Activated CD4-positive, alpha-beta T cell treated with anti-CD3 and anti-CD28 coated beads, Interleukin-2, amount 50 U/mL, for 4 hours (primary cell): ENCODE measurements around the gene PDLIM5.
"Not testable (repeated sequence)": the region's sequence is repeated elsewhere in the genome, so short reads cannot be mapped to it uniquely, and the experiment has no call there.

Experiments used
- DNase-seq, 2 experiments: peaks; one replicate each; pipeline ENCODE4 v3.0.0-alpha.2; 2020

The PDLIM5 gene

DNA sequence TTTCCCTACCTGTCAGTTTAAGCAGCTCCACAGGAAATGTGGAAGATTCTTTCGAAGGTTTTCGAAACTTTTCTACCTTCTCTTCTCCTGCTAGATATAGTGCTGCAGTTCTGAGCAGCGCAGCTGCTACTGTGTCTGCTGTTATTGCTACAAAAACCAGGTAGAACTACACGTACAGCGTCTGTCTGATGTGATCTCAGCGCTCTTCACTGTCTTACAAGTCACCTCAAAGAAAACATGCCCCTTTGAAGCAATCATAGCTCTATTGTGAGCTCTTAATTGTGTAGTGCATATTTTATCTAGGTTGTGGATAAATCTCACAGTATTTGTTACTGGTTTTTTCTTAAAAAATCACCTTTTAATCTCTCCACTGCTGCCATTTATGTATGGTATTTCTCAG is 158.4 kb downstream of the PDLIM5 start:
- DNase-seq: no peak

DNA sequence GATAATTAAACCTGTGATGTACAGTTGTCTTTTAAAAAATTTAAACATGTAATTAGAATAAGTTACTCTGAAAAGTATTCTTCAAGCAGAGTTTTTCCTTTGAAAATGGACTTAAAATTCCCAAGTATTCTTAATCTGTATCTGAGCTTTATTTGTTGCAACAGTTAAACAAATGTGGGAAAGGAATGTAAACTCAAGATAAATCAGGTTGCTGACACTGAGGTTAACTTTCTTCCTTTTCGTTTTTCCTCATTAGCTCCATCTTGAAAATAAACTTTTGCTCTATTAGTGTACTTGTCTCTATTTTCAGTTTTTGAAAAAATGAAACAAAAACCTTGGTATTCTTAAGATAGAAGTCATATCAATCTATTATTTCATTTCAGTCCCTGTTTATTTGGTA is 161.5 kb downstream of the PDLIM5 start:
- DNase-seq: no peak

DNA sequence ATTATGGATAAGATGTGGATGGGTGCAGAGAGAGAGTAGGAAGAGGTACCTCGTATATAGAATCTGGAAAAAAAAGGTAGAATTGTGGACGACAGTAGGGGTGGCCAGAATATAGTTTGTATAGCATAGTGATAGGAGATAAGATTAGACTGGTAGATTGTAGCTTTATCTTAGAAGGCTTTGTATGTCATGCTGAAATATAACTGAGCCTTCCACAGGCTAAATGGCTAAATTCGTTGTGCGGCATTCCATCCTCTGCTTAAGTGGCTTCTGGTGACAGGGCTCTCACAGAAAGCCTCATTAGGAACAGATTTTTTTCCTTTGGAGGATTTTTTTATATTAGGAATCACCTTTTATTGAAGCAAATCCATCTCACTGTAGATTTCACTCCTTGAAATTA is 163.7 kb downstream of the PDLIM5 start:
- no peak for DNase-seq

DNA sequence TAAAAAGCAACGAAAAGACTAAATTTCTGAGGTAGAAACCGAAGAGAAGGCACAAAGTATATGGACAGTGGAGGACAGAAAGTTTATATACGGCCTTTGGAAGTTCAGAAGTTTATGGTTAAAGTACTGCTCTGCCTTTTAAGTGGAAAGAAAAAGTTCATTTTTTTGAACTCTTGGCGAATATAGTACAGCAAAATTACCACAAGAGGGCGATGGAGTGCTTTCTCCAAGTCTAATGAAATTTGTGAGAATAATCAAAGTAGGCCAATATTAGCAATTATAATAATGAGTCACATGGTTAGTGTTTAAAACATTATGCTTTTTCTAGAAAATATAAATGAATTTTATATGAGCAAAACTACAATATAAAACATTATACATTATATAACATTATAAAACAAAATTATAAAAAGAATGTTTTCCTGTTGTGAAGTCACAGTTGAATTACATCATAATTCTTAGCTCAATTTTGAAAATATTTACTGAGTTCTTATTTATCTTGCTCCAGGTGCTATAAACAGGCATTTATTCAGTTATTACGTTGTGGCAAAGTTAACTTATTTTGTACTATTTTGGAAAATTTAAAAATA is 169.8 kb downstream of the PDLIM5 start:
- DNase-seq: no peak

DNA sequence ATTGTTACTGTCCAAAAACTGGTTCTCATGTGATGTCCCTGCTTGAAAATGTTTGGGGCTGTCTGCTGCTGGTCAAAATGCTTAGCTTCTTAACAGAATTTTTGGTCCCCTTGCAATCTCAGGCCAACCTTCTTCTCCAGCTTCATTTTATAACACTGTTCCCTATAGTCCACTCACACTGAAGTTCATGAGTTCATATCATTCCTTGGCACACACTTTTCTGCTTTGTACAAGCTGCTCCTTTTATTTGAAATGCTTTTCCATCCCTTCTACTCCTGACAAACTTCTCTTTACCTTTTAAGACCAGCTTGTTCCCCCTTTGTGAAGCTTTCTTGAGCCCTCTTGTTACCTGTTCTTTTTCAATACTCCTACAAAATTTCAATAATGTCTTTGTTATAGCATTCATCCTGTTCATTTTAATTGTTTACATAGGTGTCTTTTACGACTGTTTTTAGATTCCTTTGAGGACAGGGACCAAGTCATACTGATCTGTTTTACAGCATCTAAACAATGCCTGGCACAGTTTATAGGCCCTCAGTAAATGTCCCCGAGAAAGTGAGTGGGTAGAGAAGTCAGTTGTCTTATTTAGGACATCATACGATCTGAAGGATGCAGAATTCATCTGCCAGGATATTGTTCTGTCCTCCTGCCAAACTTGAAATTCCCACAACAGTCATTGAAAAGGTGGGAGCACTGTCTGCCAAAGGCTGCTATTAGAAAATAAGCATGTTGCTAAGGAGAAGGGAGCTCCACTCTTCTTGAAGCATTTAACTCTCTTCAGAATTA is 171.6 kb downstream of the PDLIM5 start:
- DNase-seq: no peak

DNA sequence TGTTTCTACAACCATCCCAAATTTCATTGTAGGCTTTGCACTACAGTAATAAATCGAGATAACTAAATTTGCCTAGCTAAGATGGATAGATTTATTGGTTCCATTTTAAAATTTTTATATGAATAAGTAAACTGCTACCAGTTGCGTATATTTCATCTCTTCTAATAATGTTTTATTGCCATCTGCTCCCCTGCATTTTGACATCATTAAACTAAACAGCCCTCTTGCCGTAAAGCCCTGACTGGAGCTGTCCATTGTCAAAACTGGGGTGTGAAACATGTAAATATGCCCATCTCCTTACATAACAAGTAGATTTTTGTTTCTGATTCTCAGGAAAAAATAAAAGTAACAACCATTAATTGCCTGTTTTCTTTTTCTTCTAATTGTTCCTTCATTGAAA is 175.2 kb downstream of the PDLIM5 start:
- DNase-seq: no peak

DNA sequence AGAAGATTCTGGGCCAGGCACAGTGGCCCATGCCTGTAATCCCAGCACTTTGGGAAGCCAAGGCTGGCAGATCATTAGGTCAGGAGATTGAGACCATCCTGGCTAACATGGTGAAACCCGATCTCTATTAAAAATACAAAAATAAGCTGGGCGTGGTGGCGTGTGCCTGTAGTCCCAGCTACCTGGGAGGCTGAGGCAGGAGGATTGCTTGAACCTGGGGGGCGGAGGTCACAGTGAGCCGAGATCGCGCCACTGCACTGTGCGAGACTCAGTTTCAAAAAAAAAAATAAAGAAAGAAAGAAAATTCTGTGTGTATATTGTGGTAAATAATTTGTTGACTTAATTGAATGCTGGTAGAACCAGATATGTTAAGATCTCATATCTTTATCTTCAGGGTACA is 177.3 kb downstream of the PDLIM5 start:
- DNase-seq: not testable (repeated sequence)

DNA sequence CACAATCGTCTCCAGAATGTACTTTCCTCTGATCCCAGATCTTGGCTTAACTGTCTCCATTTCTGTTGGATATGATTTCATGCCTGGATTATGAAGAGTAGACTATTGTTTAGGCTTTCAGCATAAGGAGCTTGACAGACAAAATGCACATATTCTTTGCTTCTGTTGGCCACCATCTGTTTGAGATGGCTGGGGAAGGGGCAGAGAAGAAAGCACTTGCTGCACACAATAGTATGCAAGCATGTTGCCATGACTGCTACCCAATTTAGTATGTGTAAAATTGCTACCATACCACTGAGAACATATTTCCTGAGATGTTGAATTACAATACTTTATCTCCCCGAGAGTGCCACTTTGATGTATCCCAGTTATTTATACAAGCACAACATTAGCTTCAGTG is 178.1 kb downstream of the PDLIM5 start:
- no peak for DNase-seq

DNA sequence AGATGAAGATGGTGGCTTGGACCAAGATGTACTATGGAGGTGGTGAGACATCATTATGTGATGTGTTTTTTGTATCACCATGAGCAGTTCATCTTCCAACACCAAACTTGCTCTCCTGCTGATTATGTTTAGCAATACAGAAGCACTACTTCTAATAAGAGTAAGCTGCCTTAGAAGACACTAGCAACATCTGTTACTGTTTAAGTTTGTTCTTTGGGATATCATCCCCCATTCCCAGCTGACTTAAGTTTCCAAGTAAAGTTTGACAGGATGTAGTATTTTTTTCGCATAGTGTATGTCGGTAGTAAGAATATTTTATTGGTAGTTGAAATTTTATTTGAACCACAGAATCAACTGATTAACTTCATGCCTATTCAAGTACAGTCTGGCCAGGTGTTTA is 182.5 kb downstream of the PDLIM5 start:
- DNase-seq: no peak

DNA sequence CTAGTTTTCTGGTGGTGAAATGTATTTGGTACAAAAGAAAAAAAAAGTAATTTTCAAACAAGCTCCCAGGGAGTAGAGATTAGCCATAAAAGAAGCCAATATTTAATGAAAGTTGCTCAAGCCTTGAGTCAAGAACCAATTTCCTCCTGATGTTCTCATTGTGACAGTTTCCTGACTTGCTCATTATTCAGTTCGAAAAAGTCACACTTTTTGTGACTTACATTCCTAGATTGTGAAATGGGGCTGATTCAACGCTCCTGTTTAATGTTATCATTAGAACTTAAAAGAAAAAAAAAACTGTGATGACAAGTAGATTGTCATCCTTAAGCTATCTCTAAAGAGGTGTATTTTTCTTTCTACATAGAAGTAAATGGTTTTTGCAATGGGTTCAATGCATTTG is 183.4 kb downstream of the PDLIM5 start:
- DNase-seq: no peak

DNA sequence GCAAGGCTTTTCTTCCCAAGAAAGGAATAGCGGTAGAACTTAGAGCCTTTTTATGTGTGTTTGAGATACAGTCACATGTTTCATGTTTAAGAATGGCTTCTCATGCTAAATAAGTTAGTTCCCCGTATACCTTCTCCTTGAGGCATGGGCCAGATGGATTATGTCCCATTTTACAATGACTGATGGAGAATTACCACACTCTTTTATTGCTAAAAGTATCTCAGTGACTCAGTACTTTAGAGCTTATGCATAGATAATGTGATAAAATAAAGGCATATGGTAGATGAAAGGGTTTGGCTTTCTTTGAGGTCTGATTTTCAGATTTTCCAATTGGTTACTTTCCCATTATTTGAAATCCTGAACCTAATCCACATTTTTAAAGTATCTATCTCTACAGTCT is 184.3 kb downstream of the PDLIM5 start:
- no peak for DNase-seq

DNA sequence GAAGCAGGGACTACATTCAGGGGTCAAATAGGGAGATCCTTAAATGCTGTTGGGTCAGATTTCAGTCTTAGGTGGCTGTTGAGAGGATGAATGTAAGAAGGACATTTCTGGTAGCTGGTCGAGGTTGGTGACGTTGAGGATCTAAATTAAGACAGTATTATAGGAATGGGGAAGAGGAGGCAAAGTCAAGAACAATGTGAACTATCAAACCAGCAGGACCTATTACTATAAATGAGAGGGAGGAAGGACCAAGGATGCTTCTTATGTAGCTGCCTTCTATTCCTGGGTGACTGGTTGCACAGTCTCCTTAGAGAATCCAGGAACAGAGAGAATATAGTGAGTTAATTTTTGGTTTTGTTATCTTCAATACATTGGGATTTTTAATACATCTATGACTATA is 187.6 kb downstream of the PDLIM5 start:
- no peak for DNase-seq

DNA sequence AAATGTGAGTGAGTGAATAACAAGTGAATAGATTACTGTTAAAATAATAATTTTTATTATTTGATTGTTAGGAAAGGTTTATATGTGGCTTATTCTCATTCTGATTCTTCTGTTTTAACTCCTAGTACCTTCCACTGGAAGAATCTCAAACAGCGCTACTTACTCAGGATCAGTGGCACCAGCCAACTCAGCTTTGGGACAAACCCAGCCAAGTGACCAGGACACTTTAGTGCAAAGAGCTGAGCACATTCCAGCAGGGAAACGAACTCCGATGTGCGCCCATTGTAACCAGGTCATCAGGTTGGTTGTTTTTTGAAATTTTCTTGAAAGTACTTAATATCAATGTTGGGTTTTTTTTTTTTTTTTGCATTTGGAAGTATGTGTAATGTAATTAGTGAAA is 188.4 kb downstream of the PDLIM5 start:
- no peak for DNase-seq

DNA sequence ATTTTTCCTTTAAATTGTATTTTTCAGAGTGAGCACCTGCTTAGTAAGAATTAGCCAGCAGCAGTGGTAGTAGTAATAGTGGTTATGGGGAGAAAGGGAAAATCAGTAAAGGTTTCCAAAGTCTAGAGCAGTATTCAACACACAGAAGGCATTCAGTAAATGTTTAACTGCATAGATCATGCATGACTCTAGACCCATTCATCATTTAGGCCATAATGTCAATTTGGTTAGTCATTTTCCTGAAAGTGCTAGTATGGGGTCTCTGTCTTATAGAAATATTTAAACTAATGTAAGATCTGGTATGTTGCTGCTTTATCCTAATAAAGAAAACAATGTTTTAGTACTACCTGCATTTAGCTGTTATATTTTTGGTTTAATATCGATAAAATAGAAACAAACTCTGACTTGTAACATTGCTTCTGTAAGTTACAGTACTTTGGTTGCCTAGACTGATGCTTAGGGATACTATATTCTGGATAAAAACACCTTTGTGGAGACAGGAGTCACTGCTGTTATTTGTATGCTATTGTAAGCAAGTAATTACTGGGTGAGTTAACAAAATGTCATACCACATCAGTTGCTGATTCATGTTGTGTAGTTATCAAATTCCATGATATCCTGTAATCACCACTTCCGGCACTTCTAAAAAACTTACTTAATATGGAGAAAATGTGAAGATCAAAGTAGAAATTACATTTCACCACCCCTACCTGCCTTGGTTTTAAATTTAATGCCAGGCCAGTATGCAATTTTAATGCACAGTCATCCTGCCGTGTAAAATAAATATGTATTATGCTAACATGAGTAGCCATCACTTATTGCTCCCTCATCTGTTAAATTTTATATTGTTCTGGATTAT is 190.2 kb downstream of the PDLIM5 start:
- no peak for DNase-seq

DNA sequence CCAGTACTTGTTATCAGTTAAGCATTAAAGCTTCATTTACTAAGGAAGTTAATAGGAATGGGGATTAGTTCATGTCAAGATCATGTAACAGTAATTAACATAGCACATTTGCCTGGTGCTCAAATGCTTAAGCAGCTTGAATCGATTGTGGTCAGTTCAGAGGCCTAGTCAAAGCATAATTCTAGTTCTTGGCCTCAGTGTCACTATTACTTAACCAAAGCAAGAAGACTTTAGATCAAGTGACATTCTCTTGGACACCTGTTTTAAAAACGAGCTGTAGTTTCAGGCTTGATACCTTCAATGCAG is 190.8 kb downstream of the PDLIM5 start:
- DNase-seq: no peak

DNA sequence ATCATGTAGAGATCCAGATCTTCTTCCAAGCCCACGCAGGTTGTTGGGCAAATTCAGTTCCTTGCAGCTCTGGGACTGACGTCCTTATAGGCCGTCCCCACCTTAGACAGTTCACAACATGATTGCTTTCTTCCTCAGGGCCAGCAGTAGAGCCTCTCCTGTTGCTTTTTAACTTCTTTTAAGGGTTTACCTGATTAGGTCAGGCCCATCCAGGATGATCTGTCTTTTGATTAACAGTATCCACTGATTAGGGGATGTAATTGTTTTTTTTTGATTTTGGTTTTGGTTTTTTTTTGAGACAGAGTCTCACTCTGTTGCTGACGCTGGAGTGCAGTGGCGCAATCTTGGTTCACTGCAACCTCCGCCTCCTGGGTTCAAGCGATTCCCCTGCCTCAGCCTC is 197.0 kb downstream of the PDLIM5 start:
- DNase-seq: no peak

DNA sequence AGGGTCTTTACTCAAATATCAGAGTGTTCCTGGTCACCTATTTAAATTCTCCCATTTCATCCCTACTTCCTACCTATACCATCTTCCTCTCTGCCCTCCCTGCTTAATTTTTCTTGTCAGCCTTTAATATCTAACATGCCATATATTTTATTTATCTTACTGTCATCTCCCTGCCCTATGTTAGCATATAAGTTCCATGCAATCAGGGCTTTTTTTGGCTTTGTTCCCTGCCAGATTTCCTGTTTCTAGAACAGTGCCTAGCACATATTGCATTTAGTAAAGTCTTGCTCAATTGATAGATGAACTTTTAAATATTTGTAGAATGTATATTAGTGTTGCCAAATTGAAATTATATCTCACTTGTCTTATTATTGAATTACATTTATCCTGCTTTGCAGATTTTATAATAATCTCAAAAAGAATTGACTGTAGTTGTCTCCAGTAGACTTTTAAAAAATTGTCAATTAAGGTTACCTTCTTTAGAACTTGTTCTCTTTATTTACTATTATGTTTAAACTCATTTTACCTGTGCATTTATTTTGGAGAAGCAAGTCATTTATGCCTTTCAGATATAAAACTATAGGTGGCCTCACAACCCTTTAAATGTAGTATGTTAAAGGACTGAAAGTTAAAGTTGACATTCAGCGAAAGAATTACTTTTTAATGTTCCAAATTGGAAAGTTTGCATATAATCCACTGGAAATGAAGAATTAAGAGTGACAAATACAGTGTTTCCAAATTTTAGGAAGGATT is 197.8 kb downstream of the PDLIM5 start:
- no peak for DNase-seq

DNA sequence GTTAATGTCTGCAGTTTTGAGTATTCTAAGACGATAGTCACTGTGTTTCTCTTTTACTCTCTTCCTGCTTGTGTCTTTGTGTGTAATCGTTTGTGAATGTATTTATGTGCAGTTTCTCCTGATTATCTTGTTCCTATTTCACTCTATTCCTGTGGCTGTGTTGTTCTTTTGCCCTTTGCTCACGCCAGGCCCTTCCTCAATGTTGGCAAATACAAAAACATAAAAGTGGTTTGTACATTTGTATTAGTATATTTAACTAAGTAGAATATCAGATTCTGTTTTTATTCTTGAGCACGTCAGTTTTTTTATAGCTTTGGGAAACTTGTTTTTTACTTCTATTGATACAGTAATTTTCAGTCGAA is 198.4 kb downstream of the PDLIM5 start:
- DNase-seq: no peak

DNA sequence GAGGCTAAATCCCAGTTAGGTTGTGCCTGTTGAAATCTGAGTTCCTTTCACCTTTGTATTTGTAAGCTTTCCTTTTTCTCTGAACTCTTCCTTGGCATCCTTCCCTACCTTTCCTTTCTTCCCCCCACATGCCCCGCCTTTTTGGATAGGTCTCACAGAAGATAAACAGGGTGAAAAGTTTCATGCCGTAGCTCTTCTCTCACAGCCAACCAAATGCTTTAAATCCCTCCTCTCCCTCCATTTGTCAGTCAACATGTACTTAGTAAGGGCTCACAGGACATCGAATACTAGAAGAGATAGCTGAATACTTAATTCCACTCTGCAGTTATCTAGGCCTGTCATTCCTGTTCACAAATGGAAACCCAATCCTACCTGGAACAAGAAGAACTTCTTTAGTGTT is 198.9 kb downstream of the PDLIM5 start:
- DNase-seq: no peak

DNA sequence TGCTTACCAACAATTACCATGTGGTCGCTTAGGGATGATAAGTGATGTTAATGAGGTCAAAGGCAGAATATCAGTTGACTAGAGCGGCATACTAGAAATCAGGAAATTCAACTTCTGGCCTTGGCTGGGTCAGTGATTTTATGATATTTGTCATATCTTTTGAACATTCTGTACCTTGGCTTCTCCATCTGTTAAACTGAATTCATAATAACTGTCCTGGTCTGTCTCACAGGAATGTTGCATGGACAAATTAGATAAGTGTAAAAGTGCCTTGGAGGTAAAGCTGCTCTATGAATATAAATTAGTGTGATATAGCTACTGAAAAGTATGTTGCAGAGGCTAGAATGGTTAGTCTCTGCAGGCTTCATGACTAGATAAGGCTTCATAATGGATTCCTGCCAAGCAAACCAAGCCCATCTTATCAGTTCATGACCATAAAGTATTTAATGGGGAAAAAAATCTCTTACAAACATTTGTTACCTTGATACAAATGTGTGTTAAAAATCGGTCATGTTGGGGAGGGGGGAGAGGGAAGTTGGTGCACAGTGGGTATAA is 201.4 kb downstream of the PDLIM5 start:
- no peak for DNase-seq

DNA sequence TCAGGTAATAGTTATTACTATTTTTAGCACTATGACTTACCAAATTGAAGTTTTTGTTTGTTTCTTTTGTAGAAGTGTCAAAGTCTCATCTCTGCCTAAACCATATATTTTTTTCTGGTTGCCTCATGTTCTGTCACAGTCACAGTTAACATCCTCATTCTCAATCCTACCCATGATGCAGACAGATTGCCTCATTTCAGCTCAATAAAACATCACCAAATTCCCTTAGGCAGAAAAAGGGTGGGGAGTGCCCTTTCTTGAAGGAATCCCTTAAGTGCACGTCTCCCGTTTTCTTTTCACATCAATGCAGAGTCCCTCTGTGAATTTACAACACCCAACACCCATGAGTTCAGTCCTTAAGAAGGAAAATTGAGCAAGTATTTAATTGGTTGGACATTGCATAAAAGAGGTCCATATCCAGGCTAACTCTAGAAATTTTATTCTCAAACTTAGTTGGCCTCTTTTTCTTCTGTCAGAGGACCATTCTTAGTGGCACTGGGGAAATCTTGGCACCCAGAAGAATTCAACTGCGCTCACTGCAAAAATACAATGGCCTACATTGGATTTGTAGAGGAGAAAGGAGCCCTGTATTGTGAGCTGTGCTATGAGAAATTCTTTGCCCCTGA is 202.4 kb downstream of the PDLIM5 start:
- no peak for DNase-seq

DNA sequence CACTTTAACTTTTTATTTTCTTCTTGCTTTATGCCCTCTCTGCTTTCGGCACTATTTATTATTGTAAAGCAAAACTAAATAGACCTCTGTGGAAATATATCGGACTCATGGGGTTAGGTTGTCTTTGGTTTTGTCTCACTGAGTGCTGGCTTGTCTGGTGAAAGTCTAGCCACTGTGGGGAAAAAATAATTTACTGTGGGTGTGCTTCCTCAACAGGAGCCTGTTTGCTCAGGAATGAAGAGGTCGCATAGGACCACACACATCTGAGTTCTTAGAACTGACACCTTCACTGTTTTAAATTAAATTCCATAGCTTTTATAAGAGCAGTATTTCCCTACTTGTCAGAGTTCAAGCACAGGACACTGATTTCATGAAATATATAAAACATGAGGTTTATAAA is 203.0 kb downstream of the PDLIM5 start:
- DNase-seq: no peak

DNA sequence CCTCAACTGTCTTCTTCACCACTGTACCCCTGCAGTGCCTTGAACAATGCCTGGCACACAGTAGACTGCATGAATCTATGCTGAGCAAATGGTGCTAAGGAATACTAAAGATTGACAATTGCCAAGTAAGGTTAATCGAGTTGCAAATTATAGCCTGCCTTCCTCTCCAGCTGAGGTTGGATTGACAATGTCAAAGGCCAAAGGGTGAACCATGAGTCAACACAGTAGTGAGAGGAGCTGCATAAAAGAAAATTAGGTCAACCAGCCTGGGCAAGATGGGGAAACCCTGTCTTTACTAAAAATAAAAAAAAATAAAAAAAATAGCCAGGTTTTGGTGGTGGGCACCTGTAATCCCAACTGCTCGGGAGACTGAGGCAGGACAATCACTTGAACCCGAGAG is 208.9 kb downstream of the PDLIM5 start:
- DNase-seq: no peak
